Retinal pigment epithelial cell (primary cell): ENCODE data around the gene GPR149.

Experiments
- DNase-seq: peaks from one replicate; pipeline ENCODE4 v3.0.0-alpha.2; 2010; ENCODE audit warnings: low read depth
- H3K4me3 ChIP-seq: 2 replicates; pipeline ENCODE4 v1.5.1; 2011; ENCODE audit warnings: mild to moderate bottlenecking, low read length, control low read depth, moderate library complexity
- TF ChIP-seq, protein P1 (sequence below): conservative IDR thresholded peaks from 2 replicates; pipeline ENCODE4 v1.5.1; 2011; ENCODE audit warnings: low read depth, low read length, control low read depth, inconsistent platforms

GPR149 gene

DNA sequence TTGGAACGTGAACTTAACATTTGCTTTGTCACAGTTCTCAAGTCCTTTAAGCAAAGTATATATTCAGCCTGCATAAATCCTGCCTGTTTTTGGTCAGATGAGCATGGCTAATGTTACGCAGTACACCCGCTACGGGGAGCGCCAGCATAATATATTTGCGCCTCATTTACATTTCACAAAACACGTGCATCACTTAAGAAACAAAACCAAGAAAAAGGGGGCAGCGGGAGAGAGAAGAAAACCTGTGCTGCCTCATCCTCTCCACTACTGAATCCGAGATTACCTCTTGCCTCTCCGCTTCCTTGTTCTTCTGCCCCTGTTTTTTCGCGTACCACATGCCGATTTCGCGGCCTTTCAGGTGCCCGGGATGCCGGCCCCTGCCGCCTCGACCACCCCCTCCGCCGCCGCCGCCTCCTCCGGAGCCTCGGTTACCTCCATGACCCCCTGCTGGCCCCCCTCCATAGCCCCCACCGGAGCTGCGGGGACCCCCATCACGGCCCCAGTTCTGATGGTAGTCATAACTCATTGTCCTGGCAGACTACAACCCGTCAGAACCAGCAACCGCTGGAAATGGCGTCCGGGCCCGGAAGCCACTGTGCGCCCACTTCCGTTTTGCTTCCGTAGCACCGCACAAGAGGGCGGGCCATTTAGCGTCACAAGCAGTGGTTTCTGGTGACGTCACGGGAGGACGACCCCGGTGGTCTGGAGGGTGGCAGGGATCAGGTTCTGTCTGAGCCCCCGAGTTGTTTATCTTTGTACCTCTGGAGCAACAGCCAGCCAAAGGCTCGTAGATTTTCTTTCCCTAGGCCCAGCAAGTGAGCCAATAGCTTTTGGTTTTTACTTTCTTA, 105.9 kb downstream of the GPR149 start, which contains the start of gene DHX36:
TSS of gene DHX36 (minus strand) at position 597 of the 848 bp plus-strand sequence. CDS start at position 526, 71 bp downstream.
- peak within 1 kb of the TSS; percentile 93 for H3K4me3 ChIP-seq
- TF ChIP-seq, protein P1, sequence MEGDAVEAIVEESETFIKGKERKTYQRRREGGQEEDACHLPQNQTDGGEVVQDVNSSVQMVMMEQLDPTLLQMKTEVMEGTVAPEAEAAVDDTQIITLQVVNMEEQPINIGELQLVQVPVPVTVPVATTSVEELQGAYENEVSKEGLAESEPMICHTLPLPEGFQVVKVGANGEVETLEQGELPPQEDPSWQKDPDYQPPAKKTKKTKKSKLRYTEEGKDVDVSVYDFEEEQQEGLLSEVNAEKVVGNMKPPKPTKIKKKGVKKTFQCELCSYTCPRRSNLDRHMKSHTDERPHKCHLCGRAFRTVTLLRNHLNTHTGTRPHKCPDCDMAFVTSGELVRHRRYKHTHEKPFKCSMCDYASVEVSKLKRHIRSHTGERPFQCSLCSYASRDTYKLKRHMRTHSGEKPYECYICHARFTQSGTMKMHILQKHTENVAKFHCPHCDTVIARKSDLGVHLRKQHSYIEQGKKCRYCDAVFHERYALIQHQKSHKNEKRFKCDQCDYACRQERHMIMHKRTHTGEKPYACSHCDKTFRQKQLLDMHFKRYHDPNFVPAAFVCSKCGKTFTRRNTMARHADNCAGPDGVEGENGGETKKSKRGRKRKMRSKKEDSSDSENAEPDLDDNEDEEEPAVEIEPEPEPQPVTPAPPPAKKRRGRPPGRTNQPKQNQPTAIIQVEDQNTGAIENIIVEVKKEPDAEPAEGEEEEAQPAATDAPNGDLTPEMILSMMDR: peak; percentile 5
- peak; percentile 74 for DNase-seq

DNA sequence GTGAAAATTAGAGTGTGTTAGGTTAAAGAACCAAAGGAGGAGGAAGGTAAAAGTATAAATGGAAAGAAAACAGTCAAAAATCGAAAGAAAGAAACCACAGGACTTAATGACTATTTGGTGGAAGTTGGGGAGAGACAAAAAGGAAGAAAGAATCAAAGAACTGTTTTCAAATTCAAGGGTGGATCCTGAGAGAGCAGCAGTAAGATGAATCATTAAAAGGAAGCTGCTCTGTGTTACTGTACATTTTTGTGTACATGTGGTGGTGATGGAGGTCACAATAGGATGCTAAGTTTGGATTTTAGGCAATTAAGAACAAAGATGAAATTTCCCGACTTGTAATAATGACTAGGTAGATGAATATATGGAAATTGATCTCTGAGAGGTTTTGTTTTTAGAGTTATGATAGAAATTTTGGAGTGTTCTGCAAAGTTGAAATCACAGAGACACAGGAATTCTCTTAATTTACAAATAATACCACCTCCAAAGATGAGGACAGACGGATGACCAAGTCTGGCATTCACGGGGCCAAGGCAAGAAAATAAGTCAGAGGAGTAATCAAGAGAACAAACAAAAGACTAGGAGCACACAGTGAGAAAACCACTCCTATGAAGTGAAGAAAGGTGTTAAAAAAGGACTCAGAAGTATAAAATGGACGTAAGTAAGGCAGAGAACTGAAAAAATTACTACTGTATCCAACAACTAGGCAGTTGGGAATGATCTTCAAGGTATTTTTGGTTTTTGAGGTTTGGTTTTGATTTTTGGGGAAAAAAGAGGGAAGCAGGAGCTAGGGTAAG, 112.8 kb downstream of the GPR149 start:
- TF ChIP-seq, protein P1: no peak
- H3K4me3 ChIP-seq: no peak overlapping the region
- no peak for DNase-seq

DNA sequence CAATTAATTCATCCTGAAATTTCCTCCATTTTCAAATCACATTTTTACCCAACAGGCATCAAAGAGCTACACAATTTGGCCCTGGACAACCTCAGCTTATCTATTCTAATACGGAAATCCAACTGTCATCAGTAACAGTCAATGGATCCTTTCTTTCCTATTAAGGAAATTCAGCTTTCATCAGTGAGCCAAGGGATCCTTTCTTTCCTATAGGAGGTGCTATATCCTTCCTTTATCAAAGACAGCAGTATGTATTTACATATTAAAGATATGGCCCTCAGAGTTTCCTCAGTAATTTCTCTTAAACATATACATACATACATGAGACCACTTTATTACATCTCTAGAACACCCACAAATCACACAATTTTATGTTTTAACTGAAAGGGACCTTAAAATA, 115.8 kb downstream of the GPR149 start:
- no peak for DNase-seq
- TF ChIP-seq, protein P1: no peak
- H3K4me3 ChIP-seq: no peak overlapping the region

DNA sequence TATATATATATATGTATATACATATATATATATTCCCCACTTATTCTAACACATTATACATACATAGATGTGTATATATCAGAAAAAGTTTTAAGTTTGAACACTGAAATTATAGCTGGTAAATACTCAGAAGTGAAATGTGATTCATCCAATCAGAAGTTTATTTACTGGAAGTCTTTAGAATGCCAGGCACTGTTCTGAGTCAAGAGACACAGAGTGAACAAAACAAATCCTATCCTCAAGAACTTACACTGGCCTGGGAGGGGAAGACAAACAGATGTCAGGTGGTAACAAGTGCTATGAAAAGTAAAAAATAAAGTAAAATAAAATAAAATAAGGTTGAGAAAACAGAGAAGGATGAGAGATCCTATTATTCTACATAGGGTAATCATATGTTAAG, 119.2 kb downstream of the GPR149 start:
- no peak overlapping the region for H3K4me3 ChIP-seq
- DNase-seq: peak; percentile 3
- TF ChIP-seq, protein P1: no peak

DNA sequence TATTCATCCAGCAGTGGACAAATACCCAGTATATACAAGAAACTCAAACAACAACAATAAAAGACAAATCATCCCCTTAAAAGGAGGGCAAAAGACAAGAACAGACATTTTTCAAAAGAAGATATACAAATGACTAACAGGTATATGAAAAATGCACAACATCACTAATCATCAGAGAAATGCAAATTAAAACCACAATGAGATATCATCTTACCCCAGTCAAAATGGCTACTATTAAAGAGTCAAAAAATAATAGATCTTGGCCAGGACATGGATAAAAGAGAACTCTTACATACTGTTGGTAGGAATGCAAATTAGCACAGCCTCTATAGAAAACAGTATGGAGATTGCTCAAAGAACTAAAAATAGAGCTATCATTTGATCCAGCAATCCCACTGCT, 122.6 kb downstream of the GPR149 start:
- H3K4me3 ChIP-seq: no peak overlapping the region
- no peak for DNase-seq
- TF ChIP-seq, protein P1: no peak

DNA sequence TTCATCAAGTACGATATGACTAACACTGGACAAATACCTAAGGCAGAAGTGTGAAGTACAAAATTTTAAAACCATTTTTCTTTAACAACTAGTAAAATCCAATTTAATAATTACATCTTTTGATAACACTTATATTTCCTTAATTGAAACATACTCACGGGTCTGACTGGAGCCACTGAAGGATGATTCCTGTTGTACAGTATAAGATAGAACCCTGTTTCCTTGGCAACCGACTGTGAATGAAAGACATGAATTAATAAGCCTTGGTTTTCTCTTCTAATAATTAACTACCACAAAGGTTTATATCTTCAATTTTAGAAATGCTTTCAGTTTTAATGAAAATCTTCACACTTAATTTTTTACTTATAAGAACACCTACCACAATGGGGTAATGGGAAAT, 125.1 kb downstream of the GPR149 start:
- TF ChIP-seq, protein P1: no peak
- no peak for DNase-seq
- no peak overlapping the region for H3K4me3 ChIP-seq
